GM12801 (cell line): ENCODE results near the gene TYW5.

Experiments used
- TF ChIP-seq, protein P1 (sequence below): IDR thresholded peaks from one replicate; pipeline ENCODE4 v1.5.1; 2011; ENCODE audit warnings: control low read depth; ENCODE audit not compliant: insufficient read length; ENCODE audit errors: extremely low read depth

TYW5 gene

DNA sequence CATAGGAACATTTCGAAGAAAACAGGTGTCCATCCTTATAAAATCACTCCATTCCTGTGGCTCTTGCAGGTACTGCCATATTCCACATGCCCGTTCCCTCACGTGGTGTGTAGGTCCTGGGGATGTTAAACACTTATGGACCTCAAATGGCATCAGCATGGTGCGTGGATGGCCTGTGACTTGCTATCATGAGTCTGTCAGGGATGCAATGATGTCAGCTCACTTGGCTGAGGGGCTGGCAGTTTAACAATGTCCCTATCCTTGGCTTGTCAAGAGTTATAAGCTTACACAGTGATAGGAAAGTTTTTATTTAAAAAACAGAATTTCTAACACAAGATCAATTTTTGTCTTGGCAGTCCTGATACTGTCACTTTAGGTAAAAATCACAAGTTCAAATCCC lies 28.9 kb upstream of the TYW5 start:
- TF ChIP-seq, protein P1, sequence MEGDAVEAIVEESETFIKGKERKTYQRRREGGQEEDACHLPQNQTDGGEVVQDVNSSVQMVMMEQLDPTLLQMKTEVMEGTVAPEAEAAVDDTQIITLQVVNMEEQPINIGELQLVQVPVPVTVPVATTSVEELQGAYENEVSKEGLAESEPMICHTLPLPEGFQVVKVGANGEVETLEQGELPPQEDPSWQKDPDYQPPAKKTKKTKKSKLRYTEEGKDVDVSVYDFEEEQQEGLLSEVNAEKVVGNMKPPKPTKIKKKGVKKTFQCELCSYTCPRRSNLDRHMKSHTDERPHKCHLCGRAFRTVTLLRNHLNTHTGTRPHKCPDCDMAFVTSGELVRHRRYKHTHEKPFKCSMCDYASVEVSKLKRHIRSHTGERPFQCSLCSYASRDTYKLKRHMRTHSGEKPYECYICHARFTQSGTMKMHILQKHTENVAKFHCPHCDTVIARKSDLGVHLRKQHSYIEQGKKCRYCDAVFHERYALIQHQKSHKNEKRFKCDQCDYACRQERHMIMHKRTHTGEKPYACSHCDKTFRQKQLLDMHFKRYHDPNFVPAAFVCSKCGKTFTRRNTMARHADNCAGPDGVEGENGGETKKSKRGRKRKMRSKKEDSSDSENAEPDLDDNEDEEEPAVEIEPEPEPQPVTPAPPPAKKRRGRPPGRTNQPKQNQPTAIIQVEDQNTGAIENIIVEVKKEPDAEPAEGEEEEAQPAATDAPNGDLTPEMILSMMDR = no peak

DNA sequence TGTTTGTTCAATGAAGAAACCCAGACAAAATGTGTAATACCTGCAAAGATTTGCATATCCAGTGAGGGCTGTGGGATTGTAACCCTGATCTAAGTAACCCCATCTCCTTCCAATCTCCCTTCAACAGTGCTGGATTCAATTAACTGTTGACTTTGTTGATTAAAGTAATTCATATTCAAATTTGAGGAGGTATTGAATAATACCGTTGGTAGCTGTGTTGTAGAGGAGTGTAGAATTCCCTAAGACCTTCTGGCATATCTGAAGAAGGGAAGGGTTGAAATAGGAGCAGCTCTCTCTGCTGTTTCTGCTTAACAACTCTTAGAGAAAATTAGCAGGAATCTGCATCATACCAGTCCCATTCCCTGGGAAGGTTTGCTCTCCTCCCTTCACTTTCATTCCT lies 28.2 kb upstream of the TYW5 start:
- TF ChIP-seq, protein P1 = no peak

DNA sequence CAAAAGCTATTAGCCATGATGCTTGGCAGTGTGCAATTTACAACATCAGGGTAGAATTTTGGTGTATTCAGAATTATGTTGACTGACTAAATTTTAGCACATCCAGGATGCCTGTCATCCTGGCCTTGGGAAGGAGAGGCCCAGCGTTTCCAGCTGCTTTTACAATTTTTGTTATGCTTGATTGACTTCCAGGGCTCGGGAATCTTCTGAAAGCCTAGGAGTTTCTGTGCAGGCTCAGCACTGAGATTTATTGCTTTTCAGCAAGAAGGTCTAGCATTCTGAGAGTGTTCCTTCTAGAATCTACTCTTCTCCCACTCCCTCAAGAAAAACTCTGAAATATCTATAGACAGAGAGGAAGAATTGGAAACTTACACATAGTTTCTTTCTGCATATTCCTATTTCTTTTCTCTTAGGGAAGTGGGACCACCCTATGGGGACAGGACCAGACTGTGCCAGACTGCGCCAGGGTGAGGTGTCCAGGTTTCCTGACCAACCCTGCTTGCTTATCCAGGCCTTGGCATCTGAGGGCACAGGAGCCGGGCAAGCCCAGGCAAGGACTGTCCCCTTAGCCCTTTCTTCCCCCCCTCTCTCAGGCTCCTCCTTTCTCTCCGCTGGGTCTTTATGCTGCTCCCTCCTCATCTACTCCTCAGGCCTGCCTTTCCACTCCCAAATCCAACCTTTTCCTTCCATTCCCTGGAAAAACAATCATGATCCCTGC lies 27.0 kb upstream of the TYW5 start:
- TF ChIP-seq, protein P1 = no peak

DNA sequence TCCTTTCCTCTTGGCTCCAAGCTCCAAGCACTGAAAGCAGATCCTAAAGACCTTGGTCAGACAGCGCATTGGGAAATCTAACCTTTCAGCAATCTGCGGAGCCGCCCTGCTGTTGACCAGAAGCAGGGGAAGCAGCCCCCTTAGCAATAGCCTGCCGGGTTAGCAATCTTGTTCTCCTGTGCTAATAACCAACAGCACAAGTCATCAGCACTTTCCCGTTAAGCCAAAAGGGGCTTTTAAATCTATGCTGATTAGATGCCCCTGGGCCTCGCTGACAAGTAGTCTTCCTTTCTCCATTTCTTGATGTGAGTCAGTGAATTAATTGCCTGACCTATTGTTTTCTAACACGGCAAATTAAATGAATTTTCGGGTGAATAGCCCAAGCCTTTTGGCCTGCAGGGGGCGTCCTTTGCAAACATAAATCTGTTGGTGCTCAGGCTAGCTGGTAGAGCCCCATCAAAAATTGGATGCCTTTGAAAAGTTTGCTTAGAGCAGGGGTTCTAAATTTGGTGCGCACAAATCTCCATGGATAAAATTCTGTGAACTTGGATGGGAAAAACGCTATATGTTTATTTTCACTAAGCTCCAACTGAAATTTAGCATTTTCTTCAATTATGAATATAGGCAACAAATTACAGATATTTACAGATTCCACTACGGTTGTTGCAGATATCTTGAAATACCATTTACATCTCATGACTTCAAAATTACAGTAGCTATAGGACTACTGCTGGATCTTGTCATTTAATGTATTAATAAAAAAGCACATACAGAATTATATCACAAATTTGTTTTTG lies 24.7 kb upstream of the TYW5 start:
- TF ChIP-seq, protein P1 = no peak

DNA sequence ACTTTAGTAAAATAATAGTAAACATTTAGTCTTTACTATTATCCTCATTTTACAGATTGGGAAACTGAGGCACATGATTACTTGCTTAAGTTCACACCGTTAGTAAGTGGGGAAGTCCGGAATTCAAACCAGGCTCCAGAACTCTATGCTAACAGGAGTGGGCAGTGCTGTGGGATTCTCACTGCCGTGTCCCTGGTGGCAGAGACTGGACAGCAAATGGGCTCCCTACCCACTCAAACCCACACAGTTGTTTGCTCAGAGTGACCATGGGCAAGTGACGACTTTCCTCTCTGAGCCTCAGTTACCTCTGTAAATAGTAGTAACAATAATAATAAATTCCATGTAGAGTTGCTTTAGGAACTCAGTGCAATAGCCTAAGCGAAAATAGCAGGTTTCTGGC lies 24.1 kb upstream of the TYW5 start:
- TF ChIP-seq, protein P1 = no peak

DNA sequence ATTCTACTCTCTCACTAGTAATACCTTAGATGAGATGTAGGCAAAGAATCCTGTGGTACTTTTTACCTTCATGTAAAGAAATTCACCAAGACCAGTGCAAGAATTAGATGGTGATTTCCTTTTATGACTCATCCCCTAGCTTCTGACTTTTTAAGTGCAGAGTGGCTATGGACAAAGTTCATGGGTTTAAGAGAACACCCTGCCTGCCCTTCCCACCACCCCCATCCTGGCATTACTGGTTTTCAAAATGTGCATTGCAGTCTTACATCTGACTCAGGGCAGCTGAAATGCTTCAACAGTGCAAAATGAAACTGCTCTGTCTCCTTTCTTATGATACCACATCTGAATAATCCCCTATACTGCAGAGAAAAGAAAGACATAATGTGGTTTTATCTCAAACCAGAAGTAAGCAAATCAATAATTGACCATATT lies 22.7 kb upstream of the TYW5 start:
- TF ChIP-seq, protein P1 = no peak

DNA sequence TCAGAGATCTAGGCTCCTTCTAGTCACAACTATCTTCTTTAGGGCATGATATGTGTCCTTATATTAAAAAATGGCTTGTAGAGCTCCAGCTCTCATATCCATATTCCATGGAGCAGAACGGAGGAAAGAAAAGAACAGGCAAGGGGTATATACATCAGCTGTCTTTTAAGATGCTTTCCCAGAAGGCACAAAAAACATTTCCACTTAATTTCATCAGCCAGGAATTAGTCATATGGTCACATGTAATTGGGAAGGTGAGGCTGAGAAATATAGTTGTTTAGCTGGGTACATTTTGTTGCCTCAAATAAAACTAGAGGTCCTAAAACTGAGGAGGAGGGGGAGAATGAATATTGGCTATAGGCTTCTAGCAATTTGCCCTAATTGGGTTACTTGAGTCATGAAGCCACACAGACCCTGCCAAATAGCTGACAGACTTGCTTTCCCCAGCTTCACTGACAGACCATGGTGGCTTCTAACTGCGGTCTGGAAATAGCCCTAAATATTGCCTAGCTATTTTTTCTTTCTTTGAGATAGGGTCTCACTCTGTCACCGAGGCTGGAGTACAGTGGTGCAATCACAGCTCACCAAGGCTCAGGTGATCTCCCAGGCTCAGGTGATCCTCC lies 20.1 kb upstream of the TYW5 start:
- TF ChIP-seq, protein P1 = no peak
